A673 (cell line): ENCODE measurements around the gene EXOC4. TPM values are rescaled to one million over a fixed set of nuclear protein-coding genes. Genes with fewer than 3 reads are reported as not detected.

Source experiments
- BruUV-seq: library from RNA; stranded (reverse); fragments of 400-500 nt; replicated peaks from 2 replicates; lab custom pipeline; 2021; lab: Mats Ljungman, UMichigan
- CTCF ChIA-PET: fragments of 300-600 bp; sonication (Branson Sonifier 250); formaldehyde crosslinking; loops from one replicate; lab custom pipeline; 2022; ENCODE audit warnings: antibody characterized with exemption; lab: Charles Lee
- POLR2A ChIA-PET: fragments of 300-600 bp; sonication (Branson Sonifier 250); formaldehyde crosslinking; loops from one replicate; lab custom pipeline; 2022; ENCODE audit warnings: antibody characterized with exemption; ENCODE audit not compliant: low non-redundant PET; lab: Charles Lee
- DNase-seq: peaks from one replicate; pipeline ENCODE4 v3.0.0-alpha.2; 2015; ENCODE audit warnings: low spot score
- H3K27ac ChIP-seq: fragments of 200-600 bp; sonication (generic); 2 replicates; pipeline ENCODE4 v1.5.1; 2016; ENCODE audit warnings: mixed run types, low read depth, mild to moderate bottlenecking, mixed read lengths, antibody characterized with exemption, low read length; ENCODE audit not compliant: poor library complexity, severe bottlenecking
- H3K27me3 ChIP-seq: fragments of 200-600 bp; sonication (generic); replicated peaks from 2 replicates; pipeline ENCODE4 v1.6.1; 2017; ENCODE audit warnings: mixed run types, low read depth, mild to moderate bottlenecking, mixed read lengths, antibody characterized with exemption, low read length; ENCODE audit not compliant: insufficient read depth, poor library complexity
- H3K36me3 ChIP-seq: fragments of 200-600 bp; sonication (generic); 2 replicates; pipeline ENCODE4 v1.6.1; 2016; ENCODE audit warnings: mixed run types, mild to moderate bottlenecking, mixed read lengths, antibody characterized with exemption, low read length; ENCODE audit not compliant: insufficient read depth, poor library complexity, severe bottlenecking
- H3K4me1 ChIP-seq: fragments of 200-600 bp; sonication (generic); 2 replicates; pipeline ENCODE4 v1.6.1; 2017; ENCODE audit warnings: mixed run types, mild to moderate bottlenecking, mixed read lengths, antibody characterized with exemption, low read length; ENCODE audit not compliant: insufficient read depth, poor library complexity, severe bottlenecking
- H3K4me3 ChIP-seq: fragments of 200-600 bp; sonication (generic); 2 replicates; pipeline ENCODE4 v1.5.1; 2016; ENCODE audit warnings: low read depth, mixed run types, mild to moderate bottlenecking, mixed read lengths, low read length; ENCODE audit not compliant: poor library complexity, severe bottlenecking
- H3K9me3 ChIP-seq: fragments of 200-600 bp; sonication (generic); 2 replicates; pipeline ENCODE4 v1.6.1; 2016; ENCODE audit warnings: mixed run types, low read depth, mild to moderate bottlenecking, mixed read lengths, antibody characterized with exemption, low read length; ENCODE audit not compliant: poor library complexity, severe bottlenecking
- CTCF ChIP-seq: fragments of 300-800, 200-600 bp; sonication (generic); conservative IDR thresholded peaks from 2 replicates; pipeline ENCODE4 v1.5.1; 2017; ENCODE audit warnings: low read depth, mild to moderate bottlenecking, antibody characterized with exemption, low read length, moderate library complexity, mixed read lengths
- EZH2 ChIP-seq: fragments of 200-600 bp; sonication (generic); IDR thresholded peaks from 2 replicates; pipeline ENCODE4 v1.6.1; 2017; ENCODE audit warnings: borderline replicate concordance, low read depth, mild to moderate bottlenecking, mixed read lengths, antibody characterized with exemption, low read length; ENCODE audit not compliant: poor library complexity, severe bottlenecking
- intact Hi-C: fragments of 100-400 bp; cut with micrococcal nuclease; formaldehyde crosslinking; loops from one replicate; pipeline ENCODE4 v1.10.0; 2022; ENCODE audit not compliant: unreplicated experiment
- total RNA-seq: library from RNA; stranded (reverse); gene quantifications from 2 replicates; pipeline ENCODE4 v1.2.3, GENCODE V29; 2021

EXOC4 gene
- total RNA-seq, 1 experiment from 2014 or later = 66.1 TPM

GRCh38 chr7:133562621-133563020 is 309.7 kb downstream of the EXOC4 start:
- CTCF ChIA-PET = no interaction called here
- H3K27ac ChIP-seq = no peak overlapping the region
- no peak overlapping the region for H3K4me3 ChIP-seq
- intact Hi-C loops = loop anchor here (10.0 kb wide), 1 partner anchor 62 kb away; no protein-coding TSS in a partner anchor
- POLR2A ChIA-PET = no interaction called here
- no peak for DNase-seq
- no peaks in the 10 kb centered on the region for H3K27me3 ChIP-seq
- peaks cover 6% of the 10 kb centered on the region for H3K4me1 ChIP-seq
- no peaks in the 10 kb centered on the region for H3K36me3 ChIP-seq
- TF ChIP-seq CTCF (no peak), EZH2 (no peak)
- BruUV-seq = no TSS peak
- no peaks in the 10 kb centered on the region for H3K9me3 ChIP-seq

GRCh38 chr7:133563251-133563650 is 310.4 kb downstream of the EXOC4 start:
- Histone ChIP-seq H3K36me3 (no peaks in the 10 kb centered on the region), H3K4me3 (no peak overlapping the region), H3K27ac (no peak overlapping the region), H3K9me3 (no peaks in the 10 kb centered on the region), H3K27me3 (no peaks in the 10 kb centered on the region), H3K4me1 (peaks cover 2% of the 10 kb centered on the region)
- no TSS peak for BruUV-seq
- POLR2A ChIA-PET = no interaction called here
- intact Hi-C loops = loop anchor here (10.0 kb wide), 1 partner anchor 62 kb away; no protein-coding TSS in a partner anchor
- CTCF ChIA-PET = no interaction called here
- TF ChIP-seq EZH2 = no peak
- TF ChIP-seq CTCF = no peak
- DNase-seq = no peak

- H3K36me3 ChIP-seq = no peaks in the 10 kb centered on the region
- no peak overlapping the region for H3K27ac ChIP-seq
- intact Hi-C loops = loop anchor here (10.0 kb wide), 1 partner anchor 60 kb away; no protein-coding TSS in a partner anchor
- no peak overlapping the region for H3K4me3 ChIP-seq
- POLR2A ChIA-PET = no interaction called here
- TF ChIP-seq EZH2 = no peak
- peak; percentile 37; the same call in 1 of the 2 replicates for TF ChIP-seq CTCF
- no peaks in the 10 kb centered on the region for H3K4me1 ChIP-seq
- no TSS peak for BruUV-seq
- CTCF ChIA-PET = no interaction called here
- H3K27me3 ChIP-seq = no peaks in the 10 kb centered on the region
- no peaks in the 10 kb centered on the region for H3K9me3 ChIP-seq
- no peak for DNase-seq
Observed at GRCh38 chr7:133564484-133564883, 311.6 kb downstream of the EXOC4 start.
